HG03025 (cell line): ENCODE results near the gene PFKL.

Experiments
- ATAC-seq: cut with Tn5 transposase; IDR thresholded peaks from one replicate; pipeline ENCODE4 v1.9.1; 2021; ENCODE audit warnings: mild to moderate bottlenecking, moderate library complexity; ENCODE audit not compliant: unreplicated experiment, low FRiP score

PFKL gene

GRCh38 chr21:44299458-44300261 is at the start of gene PFKL:
TSS of gene PFKL (plus strand) at chr21:44300053. CDS start at chr21:44300106, 53 bp downstream.
- ATAC-seq = peak; percentile 48

- no peak for ATAC-seq
Observed at GRCh38 chr21:44253832-44254710, 45.8 kb upstream of the PFKL start.

GRCh38 chr21:44255511-44255981 is 44.3 kb upstream of the PFKL start:
- ATAC-seq = no peak

- ATAC-seq = no peak
Observed at GRCh38 chr21:44258056-44258725, 41.7 kb upstream of the PFKL start.

GRCh38 chr21:44259082-44259705 is 40.7 kb upstream of the PFKL start:
- no peak for ATAC-seq

GRCh38 chr21:44260066-44260465 is 39.8 kb upstream of the PFKL start:
- ATAC-seq = no peak

GRCh38 chr21:44260791-44261631 is 38.8 kb upstream of the PFKL start:
- ATAC-seq = no peak

GRCh38 chr21:44261675-44262295 is 38.1 kb upstream of the PFKL start, which contains the start of gene DNMT3L:
TSS of gene DNMT3L (minus strand) at chr21:44261897. CDS start at chr21:44261259, 638 bp downstream.
- no peak for ATAC-seq

- no peak for ATAC-seq
Observed at GRCh38 chr21:44262338-44263056, 37.4 kb upstream of the PFKL start.

- ATAC-seq = no peak
Observed at GRCh38 chr21:44263221-44263760, 36.6 kb upstream of the PFKL start.

- no peak for ATAC-seq
Observed at GRCh38 chr21:44263768-44264167, 36.1 kb upstream of the PFKL start.

- ATAC-seq = no peak
Observed at GRCh38 chr21:44265734-44266270, 34.1 kb upstream of the PFKL start.

GRCh38 chr21:44267655-44268142 is 32.2 kb upstream of the PFKL start:
- ATAC-seq = no peak

- no peak for ATAC-seq
Observed at GRCh38 chr21:44269090-44269489, 30.8 kb upstream of the PFKL start.

- ATAC-seq = no peak
Observed at GRCh38 chr21:44271558-44272283, 28.1 kb upstream of the PFKL start.

- no peak for ATAC-seq
Observed at GRCh38 chr21:44272284-44272858, 27.5 kb upstream of the PFKL start.

- no peak for ATAC-seq
Observed at GRCh38 chr21:44273046-44273445, 26.8 kb upstream of the PFKL start.
